ENCODE results near the gene DDX42.

- TF ChIP-seq POLR2AphosphoS5 (IDR thresholded peaks at IDR 0.05) = no peak
- no peak for TF ChIP-seq CTCF (IDR thresholded peaks at IDR 0.05)
- TF ChIP-seq POLR2A (IDR thresholded peaks at IDR 0.05) = no peak
Observed at GRCh38 chr17:63752707-63753106, 21.3 kb upstream of the DDX42 start.

All from prostate gland (tissue), 2 donors.